Superior temporal gyrus (tissue), 1 donor: Measurements from ENCODE around the gene KLF6.

ENCODE experiments used
- DNase-seq: peaks from one replicate; pipeline ENCODE4 v3.0.0-alpha.2; 2016; ENCODE audit errors: extremely low spot score

The KLF6 gene

DNA sequence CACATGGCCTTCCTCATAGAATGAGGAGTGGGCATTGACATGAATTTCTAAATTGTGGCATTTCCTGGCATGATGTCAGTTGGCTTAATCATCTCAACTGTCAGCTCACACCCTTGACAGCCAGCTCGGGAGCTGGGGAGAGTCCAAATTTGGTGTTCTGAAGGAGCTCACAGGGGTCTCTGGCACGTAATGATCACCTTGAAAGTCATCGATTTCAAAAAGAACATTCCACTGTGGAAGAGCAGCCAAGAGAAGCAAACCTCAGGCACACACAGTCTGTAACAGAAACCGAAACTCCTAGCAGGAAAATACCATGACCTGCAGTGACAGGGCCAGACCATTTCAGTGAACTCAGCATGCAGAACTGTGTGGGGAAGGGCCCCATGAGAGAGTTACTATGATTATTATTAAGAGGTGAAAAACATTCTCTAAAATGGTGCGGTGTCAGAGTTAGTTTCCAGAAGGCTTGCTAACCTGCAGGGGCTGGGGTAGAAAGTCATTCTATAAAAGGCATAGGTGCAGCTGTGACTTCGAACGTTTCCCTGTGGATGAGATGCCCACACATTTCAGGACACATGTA, 26.4 kb upstream of the KLF6 start:
- no peak for DNase-seq

DNA sequence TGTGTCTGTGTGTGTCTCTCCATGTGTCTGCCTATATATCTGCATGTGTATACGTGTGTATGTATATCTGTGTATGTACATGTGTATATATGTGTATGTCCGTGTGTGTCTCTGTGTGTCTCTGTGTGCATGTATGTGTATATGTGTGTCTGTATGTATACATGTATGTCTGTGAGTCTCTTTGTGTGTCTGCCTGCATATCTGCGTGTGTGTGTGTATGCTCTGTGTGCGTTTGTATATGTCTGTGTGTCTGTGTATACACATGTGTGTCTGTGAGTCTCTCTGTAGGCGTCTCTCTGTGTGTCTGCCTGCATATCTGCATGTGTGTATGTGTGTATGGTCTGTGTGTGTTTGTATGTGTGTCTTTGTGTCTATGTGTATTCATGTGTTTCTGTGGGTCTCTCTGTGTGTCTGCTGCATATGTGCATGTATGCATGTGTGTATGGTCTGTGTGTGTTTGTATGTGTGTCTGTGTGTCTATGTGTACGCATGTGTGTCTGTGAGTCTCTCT, 23.7 kb upstream of the KLF6 start:
- DNase-seq, result no peak

DNA sequence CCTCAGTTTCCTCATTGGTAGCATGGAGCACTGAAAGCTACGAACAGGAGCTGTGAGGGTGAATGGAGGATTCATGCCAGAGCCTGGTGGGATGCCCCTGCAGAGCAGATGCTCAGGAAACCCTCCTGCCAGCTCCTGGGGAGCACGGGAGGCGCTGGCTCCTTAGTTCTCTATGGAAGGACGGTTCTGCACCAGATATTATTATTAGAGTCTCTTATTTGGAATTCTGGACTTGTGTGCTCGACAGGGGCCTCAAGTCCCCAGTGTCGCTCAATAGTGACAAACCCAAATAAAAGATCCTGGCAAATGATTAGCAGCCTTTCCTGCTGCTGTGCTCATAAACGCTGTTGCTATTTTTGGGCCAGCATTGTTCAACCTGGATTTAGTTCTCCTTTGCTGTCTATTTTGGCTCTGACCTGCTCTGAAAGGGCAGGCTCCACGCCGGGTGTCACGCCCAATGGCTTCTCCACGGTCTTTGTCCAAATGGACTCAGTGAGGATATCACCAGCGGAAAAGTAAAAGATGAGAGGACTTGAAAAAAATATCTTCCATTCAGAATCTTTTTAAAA, 23.0 kb upstream of the KLF6 start:
- no peak for DNase-seq

DNA sequence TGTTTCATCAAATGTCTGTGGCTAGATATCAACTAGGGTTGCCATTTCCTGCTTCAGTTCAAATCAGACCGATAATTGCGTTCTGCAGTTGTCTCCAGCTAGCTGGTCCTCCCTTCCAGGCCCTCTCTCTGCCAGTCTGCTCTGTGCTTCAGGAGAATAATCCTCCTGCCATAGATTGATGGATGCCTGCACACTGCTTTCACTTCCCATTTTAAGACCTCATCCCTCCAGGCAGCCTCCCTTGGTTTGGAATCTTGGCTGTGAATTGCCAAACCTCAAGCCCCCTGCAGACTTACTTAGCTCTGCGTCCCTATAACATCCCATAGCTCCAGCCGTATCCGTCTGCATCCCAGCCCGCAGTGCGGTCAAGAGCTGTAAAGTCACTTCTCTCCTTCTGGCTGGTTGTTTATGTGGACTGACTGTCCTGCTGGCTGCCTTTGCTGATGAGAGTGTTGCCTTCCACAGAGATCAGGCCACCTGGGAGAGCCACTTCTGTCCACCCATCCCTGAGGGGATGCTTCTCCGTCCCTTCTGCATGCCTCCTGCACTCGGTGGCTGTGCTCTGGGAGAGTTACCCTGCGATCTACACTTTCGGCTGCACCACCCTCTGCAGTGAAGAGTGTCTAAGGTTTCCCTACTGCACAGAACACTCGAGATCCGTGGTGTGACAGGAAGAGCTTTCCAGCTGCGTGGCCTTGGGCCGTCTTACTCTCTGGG, 22.4 kb upstream of the KLF6 start:
- DNase-seq, result no peak

DNA sequence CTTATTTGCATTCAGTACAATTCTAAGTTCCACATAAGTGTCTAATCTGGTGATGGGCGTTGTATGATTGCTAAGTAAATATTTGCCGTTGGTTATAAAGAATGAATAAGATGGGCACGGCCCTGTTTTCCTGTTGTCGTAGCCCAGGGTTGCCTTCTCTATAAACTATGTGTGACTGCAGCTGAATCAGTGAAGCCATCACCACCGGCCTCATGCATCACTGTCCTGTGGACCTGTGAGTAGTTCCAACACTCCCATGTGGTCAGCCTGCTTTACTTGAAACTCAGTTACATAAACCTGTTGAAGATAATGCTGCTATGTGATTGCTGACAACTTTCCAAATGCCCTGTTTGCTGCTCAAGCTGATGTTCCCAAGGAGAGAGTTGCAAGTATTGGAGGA, 21.6 kb upstream of the KLF6 start:
- DNase-seq, result no peak

DNA sequence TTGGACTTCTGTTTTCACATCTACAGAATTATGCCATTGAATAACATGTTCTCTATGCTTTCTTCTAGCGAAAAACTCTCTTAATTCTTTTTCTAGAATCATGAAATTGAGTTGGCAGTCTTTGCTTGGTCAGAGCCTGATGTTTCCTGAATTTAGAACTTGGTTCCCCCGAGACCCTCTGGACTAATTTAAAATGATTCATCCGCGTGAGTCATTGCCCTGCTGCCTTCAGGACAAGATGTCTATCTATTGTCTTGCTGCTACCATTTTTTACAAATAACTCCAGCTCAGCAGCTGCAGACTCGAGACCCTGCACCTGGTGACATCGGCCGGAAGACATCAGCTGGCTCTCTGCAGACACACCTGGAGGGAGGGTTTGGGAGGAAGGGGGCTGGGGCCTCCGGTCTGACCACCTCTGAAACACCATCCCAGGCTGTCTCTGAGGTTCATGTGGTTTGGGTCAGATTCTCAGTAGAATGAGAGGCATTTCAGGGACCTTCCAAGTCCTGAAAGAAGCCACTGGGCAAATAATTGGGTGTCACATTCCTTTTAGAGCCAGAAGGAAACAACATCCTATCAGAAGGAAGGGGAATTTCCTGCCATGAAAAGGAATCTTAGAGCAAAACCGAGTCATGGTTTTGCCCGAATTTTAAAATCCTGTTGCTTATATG, 20.9 kb upstream of the KLF6 start:
- DNase-seq, result no peak

DNA sequence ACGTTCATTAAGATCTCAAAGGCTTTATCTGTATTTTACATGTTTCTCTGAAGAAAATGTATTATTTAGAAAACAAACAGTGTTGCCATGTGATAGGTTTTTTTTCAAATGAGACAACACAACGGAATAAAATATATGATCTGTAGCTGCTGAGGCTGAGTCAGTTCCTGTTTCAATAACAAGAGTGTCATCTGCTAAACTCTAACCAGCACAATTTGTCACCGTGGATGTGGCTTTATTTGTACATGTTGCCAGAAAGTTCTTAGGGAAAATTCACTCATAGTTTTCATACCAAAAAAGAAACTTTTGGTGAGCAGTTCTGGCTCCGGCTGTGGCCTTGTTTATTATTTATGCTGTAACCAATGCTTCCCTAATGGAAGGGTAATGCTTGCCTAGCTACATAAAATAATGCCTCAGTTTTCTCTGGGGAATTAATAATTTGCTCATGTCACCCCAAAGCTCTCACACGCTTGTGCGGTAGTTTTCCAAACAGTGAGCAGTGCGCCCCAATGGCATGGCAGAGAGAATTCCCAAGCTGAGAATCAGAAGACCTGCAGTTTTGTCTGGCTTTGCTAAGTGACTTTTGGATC, 20.3 kb upstream of the KLF6 start:
- peak; percentile 45 for DNase-seq

DNA sequence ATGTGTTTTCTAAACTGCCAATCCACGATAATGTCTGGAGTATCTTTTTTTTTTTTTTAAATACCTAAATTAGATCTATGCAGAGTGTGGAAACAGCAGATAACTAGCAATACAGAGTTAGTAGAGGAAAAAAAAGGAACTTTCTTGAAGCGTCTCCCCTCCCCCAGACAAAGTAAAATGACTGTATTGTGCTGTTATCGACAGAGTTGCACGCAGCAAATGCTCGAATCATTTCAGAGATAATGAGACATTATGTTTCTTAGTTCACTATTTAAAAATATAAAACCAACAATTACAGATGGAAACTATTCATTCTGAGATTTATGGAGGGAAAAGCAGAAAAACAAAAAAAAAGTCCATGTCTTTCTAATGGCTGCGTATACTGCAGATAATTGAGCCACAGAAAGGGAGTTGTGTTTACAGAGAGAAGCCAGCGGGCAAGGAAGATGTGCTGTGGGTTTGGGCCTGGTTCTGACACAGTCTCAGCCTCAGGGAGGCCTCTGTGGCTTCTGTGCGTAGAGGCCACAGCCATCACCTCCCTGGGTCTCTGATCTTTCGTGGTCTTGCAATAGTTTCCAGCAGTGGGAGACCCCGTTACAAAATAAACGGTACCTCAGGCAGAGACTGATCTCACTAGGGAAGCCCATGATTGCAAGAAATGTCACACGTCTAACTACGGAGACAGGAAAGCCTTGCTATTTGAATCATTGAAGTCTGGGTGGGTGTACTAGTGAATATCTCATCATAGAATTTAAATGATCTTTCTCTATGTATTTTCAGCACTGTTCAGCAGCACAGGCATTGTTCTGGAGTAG, 19.1 kb upstream of the KLF6 start:
- peak; percentile 64 for DNase-seq

DNA sequence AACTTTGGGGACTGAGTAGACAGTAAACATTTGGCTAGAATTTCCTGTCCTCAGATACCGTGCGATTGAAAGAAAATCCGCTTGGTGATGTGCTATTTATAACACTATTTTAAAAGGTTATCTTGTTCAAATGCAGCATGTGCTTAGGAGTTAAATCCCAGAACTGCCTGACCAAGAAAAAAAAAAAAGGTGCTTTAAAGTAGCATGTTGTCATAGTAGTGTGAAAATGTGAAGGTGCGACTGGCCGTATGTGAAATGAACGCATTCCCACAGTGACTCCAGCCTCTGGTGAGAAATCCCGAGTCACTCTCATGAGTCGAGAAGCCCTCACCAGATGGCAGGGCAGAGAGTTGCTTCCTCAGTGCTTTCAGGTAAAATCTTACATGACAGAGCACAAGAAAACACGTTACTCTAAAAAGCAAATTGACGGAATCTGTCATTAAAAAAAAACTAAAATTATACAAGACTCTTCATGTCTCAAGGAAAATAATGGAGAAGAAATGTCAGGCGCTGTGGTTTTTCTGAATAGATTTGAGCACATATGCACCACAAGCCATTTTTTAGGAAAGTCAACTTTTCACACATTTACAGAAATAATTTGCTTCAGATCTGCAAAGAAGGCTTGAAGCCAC, 18.4 kb upstream of the KLF6 start:
- peak; percentile 42 for DNase-seq

DNA sequence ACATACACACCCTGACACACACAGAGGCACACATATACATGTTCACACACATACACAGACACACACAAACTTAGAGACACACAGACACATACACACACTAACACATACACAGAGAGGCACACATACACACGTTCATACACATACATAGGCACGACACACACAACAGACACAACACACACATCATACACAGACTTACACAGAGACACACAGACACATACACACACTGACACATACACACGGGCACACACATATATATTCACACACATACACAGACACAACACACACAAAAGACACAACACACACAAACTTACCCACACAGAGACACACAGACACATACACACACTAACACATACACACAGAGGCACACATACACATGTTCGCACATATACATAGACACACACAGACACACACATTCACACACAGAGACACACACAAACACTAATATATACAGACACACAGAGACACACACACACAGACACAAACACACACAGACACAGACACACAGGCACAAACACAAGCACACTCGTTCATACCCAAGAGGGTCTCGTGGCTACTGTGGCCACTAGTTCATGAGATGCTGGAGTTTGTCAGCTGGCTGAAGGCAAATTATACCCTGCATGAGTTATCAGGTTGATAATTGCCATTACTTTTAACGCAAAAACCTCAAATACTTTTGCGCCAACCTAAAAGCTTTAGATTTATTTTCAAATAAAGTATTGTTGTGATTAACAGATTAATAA, 17.7 kb upstream of the KLF6 start:
- DNase-seq, result no peak

DNA sequence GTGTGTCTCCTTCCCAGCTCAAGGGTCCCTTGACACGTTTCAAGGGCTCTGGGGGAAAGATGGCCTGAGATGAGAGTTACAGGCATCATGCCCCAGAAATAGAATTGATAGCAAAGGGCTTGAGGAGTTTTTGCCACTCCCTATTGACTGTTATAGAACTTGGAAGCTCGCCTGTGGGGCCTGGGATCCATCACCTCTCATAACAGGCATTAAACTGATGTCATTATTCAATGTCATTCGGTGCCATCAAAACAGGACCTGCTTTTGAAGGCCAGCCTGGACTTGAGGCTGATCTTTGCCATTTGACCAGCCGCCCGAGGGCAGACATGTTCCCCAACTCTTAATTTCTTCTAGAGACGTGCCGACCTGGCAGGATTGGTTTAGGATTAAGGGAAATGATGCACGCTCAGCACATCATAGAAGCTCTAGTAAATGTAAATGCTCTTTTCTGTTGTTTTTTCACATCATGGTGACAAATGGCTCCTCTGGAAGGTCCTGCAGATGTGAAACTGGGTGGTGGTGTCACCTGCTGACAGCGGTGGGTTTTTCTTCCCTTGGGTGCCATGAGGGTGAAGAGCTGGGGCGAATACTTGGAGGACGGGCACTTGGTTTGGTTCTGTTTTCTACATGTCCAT, 16.7 kb upstream of the KLF6 start:
- DNase-seq, result no peak

DNA sequence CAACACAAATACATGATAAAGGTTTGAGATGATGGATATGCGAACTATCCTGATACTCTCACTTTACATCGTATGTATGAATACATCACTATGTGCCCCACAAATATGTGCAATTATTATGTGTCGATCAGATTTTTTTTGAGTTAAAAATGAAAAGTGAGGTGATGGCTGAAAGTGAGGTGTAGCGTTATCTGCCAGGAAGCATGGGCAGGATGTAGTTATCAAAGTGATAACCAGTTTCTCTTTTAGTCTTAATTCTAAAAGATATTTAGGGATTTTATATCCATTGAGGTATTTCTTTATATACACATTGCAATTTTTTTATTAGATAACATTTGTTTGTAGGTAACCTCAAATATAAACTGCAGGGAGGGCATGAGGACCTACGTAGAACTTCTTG, 15.6 kb upstream of the KLF6 start:
- DNase-seq, result no peak

DNA sequence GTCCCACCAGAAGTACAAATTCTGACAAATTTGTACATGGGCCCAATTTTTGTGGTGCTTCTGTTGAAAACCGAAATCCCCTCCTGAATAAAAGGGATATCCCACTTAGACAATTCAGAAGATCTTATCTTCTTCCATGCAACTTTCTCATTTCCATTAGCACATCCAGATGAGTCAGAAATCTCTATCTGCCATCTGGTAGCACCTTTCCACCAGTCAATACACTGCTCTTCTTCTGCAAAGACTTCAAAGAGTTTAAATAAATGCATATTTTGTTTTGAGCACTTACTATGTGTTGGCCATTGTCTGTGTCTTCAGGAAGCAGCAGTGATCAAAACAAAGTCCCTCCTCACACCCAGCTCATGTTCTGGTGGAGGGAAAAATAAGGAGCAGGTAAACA, 12.7 kb upstream of the KLF6 start:
- DNase-seq, result no peak

DNA sequence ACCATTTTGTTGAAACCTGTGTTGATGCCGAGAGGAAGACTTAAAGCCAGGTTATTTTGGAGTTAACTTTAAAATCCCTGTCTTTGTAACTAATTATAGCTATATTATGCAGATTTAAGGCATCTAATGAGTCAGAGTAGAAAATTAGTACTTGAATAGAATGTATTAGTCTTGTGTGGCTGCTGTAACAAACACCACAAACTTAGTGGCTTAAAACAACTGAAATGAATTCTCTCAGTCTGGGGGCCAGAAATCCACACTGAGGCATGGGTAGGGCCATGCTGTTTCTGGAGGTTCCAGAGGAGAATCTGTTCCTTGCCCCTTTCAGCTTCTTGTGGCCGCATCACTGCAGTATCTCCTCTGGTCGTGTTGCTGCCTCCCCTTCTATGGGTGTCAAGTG, 8.5 kb upstream of the KLF6 start:
- no peak for DNase-seq

DNA sequence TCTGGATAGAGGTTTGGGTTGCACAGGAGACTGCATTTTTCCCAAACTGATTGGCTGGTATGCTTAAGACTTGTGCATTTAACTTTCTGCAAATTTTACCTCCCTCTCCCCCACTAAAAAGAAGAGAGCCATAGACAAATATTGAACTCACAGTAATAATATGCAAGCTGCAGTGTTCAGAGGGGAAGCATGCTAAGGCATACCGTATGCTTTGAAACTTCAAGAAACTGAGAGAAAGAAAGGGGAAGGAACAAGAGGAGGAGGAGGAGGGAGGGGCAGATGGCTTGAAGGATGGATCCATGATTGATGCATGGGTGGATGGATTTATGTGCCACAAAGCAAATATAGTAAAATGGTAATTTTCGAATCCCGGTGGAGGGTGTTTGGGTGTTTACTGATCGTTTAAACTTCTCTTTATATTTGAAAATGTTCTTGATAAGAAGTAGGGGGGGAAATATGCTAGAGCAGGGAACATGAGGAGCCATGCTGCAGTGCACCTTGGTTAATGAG, 7.8 kb upstream of the KLF6 start:
- no peak for DNase-seq

DNA sequence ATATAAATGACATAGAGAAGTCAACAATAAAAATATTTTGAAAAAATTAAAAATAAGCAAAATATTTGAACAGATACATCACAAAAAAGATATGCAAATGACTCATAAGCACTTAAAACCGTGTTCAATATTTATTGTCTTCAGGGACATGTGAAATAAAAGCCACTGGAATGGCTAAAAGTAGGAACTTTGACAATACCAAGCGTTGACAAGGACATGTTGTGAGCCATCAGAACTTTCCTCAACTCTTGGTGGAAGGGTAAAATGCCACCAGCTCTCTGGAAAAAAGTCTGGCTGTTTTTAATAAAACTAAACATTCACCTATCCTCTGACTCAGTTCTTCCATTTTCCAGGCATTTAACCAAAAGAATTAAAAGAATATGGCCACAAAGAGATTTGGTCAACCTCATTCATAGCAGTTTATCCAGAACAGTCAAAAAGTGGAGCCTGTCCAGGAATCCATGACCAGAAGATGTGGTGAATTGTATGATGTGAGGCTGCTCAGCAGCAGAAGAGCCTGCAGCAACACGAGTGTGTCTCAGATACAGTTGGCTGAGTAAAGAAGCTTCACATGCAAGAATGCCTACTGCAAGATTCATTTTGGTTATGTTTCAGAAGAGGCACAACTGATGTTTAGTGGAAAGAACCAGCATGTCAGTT, 7.1 kb upstream of the KLF6 start:
- DNase-seq, result no peak

DNA sequence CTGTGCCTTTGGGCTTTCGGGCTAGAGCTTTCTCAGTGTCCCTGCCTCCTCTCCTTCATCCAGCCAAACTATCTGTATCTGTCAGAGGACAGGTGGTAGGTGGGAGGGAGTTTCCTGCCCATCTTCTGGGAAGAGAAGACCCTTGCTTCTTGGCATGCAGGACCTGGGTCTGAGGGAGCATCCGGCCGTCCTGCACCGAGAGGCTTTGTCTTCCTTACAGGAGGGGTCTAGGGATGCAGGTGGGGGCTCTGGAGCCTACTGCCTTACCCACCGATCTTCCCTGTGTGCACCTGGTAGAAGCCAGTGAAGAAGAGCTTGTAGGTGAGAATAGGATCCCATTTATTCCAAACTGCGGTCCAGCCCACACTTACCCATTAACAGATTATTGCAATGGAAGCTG, 5.8 kb upstream of the KLF6 start:
- DNase-seq, result no peak

DNA sequence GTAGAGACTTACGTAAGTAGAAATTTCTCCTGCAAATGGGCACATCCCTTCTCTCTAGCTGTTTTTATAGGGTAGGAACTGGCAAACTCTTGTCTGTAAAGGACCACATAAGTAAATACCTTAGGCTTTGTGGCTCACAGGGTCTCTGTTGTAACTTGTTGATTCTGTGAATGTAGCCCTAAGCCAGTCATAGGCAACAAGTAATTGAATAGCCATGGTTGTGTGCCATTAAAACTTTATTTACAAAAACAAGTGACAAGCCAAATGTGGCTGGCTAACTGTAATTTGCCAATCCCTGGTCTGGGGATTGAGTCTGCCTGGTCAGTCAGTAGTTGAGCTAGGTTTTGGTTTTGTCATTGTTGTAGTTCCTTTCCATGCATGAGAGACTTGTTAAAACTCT, 5.3 kb upstream of the KLF6 start:
- DNase-seq, result no peak

DNA sequence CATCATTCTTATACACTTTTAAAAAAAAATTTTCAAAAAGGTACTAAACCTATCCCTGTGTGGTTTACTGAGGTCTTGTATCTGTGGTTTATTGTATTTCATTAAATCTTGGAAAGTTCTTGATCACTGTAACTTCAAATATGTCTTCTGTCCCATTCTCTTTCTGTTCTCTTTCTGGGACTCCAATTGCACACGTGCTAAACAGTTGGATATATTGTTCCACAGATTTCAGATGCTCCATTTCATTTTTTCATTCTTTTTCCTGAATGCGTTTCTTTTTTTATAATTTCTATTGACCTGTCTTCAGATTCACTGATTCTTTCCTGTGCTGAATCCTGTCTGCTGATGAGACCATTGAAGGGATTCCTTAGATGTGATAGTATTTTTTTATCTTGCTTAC, 4.6 kb upstream of the KLF6 start:
- no peak for DNase-seq
